Sigmoid colon (tissue), 7 donors: ENCODE measurements around the gene WDR31. TPM values are rescaled to one million over a fixed set of nuclear protein-coding genes. Genes with fewer than 3 reads are reported as not detected.
A peak's percentile ranks its signal among the peaks of the same experiment; 100 is the strongest.

Source experiments
- DNase-seq: peaks from one replicate; pipeline ENCODE4 v3.0.0-alpha.2; 2019
- H3K27ac ChIP-seq, 4 donors: fragments of 200-600 bp; sonication (generic); one replicate each; pipeline ENCODE4 v1.5.1; 2016 to 2019; ENCODE audit warnings: mild to moderate bottlenecking in 1 of 4
- H3K27me3 ChIP-seq, 3 donors: fragments of 200-600 bp; sonication (generic); one replicate each; pipeline ENCODE4 v1.5.1; 2019; ENCODE audit warnings: mild to moderate bottlenecking in 1 of 3
- H3K36me3 ChIP-seq, 4 donors: fragments of 200-600 bp; sonication (generic); one replicate each; pipeline ENCODE4 v1.5.1; 2016 to 2019
- H3K4me1 ChIP-seq, 4 donors: fragments of 200-600 bp; sonication (generic); one replicate each; pipeline ENCODE4 v1.5.1; 2017 to 2019
- H3K4me3 ChIP-seq, 4 donors: fragments of 200-600 bp; sonication (generic); one replicate each; pipeline ENCODE4 v1.5.1; 2017 to 2019; ENCODE audit warnings: mild to moderate bottlenecking in 2 of 4, moderate library complexity in 1 of 4
- H3K9me3 ChIP-seq, 4 donors: fragments of 200-600 bp in 3 of 4; sonication (generic) in 3 of 4; one replicate each; pipeline versions ENCODE4 v1.5.1 to v1.6.1; 2013 to 2019
- EP300 ChIP-seq, 4 donors: sonication (generic); formaldehyde crosslinking; IDR thresholded peaks; one replicate each; pipeline ENCODE4 v1.6.1; 2017; ENCODE audit warnings: antibody characterized with exemption in 4 of 4
- POLR2A ChIP-seq, 2 donors: fragments of 450-650 bp; IDR thresholded peaks; one replicate each; pipeline ENCODE4 v1.6.1; 2016; ENCODE audit warnings: antibody characterized with exemption in 2 of 2, mild to moderate bottlenecking in 2 of 2, moderate library complexity in 2 of 2
- POLR2AphosphoS5 ChIP-seq, 4 donors: sonication (generic); formaldehyde crosslinking; IDR thresholded peaks; one replicate each; pipeline ENCODE4 v1.6.1; 2017; ENCODE audit warnings: antibody characterized with exemption in 4 of 4
- WGBS, 2 donors: extraction: QIAGEN DNeasy Blood & Tissue Kit; methylation state at CpG; one replicate each; pipeline ENCODE4 v1.1.7; 2013; 5-methylcytosine and 5-hydroxymethylcytosine counted together
- intact Hi-C: fragments of 100-400 bp; cut with DNase I; formaldehyde crosslinking; loops from one replicate; pipeline ENCODE4 v1.15.1; 2023
- polyA plus RNA-seq, 3 donors: library from polyadenylated mRNA; stranded (reverse); fragments of 200-250 nt; gene quantifications; one replicate each; pipeline ENCODE4 v1.2.3, GENCODE V29; 2013
- total RNA-seq, 4 donors: library from RNA; depleted of rRNA; stranded (reverse); fragments of >200 nt; gene quantifications; one replicate each; pipeline ENCODE4 v1.1.0, GENCODE V29; 2016
- TF ChIP-seq, protein P1 (sequence below), 4 experiments: fragments of 450-650 bp in 3 of 4; fragments of 200-600 bp in 1 of 4; IDR thresholded peaks; one replicate each; pipeline ENCODE4 v1.5.1; 2016 to 2019; ENCODE audit warnings: antibody characterized with exemption in 4 of 4, mild to moderate bottlenecking in 3 of 4, moderate library complexity in 2 of 4
- donor health status: healthy with polysubstance abuse.
- donor health status: Bipolar disorder and iron deficiency.
- donor health status: healthy.

WDR31 gene
- 1 to 10 TPM; 1.8 to 3.9 (median 2.6) TPM for total RNA-seq
- 1 to 10 TPM; 1.2 to 2.0 (median 1.8) TPM for polyA plus RNA-seq

DNA sequence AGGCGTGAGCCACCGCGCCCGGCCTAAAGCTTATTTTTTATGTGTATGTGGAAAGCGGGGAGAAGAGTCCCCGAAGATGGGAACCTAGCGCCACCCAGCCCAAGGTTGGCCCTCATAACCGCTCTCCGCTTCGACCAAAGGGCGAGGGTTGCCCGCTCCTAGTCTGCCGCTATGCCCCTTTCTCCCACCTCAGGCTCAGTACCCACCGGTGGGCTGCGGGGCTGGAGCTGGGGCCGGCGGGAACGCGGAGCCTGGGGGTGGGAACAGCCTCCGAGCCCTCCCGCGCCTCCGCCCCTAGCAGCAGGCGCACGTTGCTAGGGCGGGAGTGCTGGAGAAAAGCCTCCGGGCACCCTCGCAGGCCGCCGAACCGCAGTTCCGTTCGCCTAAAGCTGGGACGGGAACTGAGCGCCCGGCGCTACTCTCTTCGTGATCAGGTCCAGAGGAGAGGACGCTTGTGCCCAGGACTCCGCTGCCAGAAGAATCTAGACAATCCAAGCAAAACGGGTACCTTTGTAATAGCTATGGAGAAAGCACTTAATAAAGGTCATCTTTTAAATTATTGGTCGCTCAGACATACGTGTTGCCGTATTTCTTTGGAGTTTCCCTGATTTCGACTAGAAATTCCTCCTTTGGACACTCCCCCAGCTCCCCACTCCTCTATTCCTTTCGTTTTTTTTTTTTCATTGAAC lies at the start of gene WDR31:
TSS of gene WDR31 (minus strand) at position 265 of the 689 bp plus-strand sequence. CDS start 8,253 bp downstream, outside the sequence.
- peak within 1 kb of the TSS; percentile 80 to 88 (median 88) for H3K27ac ChIP-seq
- no peaks in the 10 kb centered on the region for H3K36me3 ChIP-seq
- intact Hi-C loops: loop anchor here (1.0 to 10.0 kb wide), 4 partner anchors 37 to 245 kb away; partner anchors contain the start of genes ALAD, CDC26, HDHD3 and PRPF4
- H3K9me3 ChIP-seq: no peaks in the 10 kb centered on the region
- TF ChIP-seq POLR2A (IDR thresholded peaks at IDR 0.05) (peak in 1 of 2 donors; percentile 45), POLR2AphosphoS5 (IDR thresholded peaks at IDR 0.05) (peak; percentile 73 to 84 (median 82)), EP300 (IDR thresholded peaks at IDR 0.05) (no peak)
- TF ChIP-seq, protein P1, sequence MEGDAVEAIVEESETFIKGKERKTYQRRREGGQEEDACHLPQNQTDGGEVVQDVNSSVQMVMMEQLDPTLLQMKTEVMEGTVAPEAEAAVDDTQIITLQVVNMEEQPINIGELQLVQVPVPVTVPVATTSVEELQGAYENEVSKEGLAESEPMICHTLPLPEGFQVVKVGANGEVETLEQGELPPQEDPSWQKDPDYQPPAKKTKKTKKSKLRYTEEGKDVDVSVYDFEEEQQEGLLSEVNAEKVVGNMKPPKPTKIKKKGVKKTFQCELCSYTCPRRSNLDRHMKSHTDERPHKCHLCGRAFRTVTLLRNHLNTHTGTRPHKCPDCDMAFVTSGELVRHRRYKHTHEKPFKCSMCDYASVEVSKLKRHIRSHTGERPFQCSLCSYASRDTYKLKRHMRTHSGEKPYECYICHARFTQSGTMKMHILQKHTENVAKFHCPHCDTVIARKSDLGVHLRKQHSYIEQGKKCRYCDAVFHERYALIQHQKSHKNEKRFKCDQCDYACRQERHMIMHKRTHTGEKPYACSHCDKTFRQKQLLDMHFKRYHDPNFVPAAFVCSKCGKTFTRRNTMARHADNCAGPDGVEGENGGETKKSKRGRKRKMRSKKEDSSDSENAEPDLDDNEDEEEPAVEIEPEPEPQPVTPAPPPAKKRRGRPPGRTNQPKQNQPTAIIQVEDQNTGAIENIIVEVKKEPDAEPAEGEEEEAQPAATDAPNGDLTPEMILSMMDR (IDR thresholded peaks at IDR 0.05): no peak
- H3K27me3 ChIP-seq: no peaks in the 10 kb centered on the region
- H3K4me3 ChIP-seq: peak within 1 kb of the TSS; percentile 66 to 84 (median 70)
- peak; percentile 93 for DNase-seq
- 1 to 2% methylated on average over 46 of the region's 46 CpGs for WGBS, 2 donors
- peaks cover 0 to 38% (median 28%) of the 10 kb centered on the region in 4 donors for H3K4me1 ChIP-seq

DNA sequence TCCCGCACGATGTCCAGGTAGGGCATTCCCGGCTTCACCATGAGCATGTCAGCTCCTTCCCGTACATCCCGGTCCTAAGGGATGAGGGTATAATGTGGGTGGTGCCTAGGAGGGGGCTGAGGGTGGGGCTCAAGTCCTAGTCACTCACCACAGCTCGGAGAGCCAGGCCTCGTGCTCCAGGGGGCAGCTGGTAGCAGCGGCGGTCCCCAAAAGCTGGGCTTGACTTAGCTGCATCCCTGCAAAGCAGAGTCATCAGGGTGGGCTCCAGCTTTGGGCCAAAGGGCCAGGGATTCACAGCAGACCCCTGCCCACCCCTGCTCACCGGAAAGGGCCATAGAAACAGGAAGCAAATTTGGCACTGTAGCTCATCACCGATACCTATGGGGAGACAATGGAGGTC lies 49.4 kb upstream of the WDR31 start:
- intact Hi-C loops: no loop called here
- Histone ChIP-seq H3K4me1 (no peaks in the 10 kb centered on the region), H3K9me3 (no peaks in the 10 kb centered on the region), H3K27me3 (no peaks in the 10 kb centered on the region), H3K36me3 (peaks cover 27 to 75% (median 44%) of the 10 kb centered on the region in 4 donors), H3K4me3 (no peak overlapping the region), H3K27ac (no peak overlapping the region)
- no peak for DNase-seq
- 76 to 93% methylated on average over 11 of the region's 11 CpGs for WGBS, 2 donors
- TF ChIP-seq POLR2A (IDR thresholded peaks at IDR 0.05) (no peak), POLR2AphosphoS5 (IDR thresholded peaks at IDR 0.05) (no peak), EP300 (IDR thresholded peaks at IDR 0.05) (no peak)
- TF ChIP-seq, protein P1 (IDR thresholded peaks at IDR 0.05): no peak

DNA sequence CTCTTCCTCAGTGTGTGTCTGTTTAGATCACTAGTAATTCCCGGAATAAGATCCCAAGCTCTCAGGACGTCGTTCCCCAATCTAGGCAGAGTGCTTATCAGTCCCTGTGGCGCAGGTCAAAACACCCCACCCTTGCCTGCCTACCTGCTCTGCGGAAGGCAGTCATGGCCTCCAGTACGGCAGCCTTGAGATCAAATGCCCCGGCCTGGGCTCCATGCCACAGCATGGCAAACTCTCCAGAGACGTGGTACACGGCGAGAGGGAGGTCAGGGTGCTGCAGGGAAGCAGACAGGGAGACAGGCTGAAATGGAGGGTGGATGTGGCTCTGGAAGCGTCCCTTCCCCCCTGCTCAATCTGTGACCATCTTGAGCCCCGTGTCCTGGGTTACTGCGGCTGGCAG lies 48.8 kb upstream of the WDR31 start:
- H3K4me1 ChIP-seq: no peaks in the 10 kb centered on the region

DNA sequence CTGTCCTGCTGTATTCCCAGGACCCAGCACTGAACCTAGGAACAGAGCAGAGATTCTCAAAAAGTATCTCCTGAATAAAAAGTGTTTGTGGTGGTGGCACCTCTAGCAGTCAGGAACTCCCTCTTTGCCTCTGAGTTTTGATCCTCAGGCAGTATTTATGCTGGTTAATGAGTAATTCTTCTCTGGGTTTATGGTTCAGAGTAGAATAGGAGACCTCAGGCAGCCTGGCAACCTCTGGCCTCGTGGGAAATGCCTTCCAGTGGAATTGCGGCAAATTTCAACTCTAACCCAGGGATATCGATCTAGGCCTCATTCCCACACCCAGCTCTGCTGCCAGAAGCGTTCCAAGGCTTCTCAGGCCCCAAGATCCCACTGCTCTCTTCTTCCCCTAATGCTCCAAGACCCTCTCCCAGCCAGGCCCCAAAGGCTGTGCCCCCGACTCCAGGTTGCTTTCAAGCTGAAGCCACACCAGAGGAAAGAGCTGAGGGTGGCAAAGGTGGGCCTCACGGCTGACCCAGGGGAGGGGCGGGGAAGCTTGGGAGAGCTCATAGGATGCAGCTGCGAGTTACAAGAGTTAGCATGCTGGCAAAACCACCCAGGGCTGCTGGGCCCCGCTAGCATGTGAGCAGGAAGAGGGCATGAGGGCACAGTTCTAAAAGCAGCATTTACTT lies 47.6 kb upstream of the WDR31 start:
- H3K27ac ChIP-seq: no peak overlapping the region
- DNase-seq: no peak
- H3K4me1 ChIP-seq: no peaks in the 10 kb centered on the region
- TF ChIP-seq POLR2A (IDR thresholded peaks at IDR 0.05): no peak
- TF ChIP-seq, protein P1 (IDR thresholded peaks at IDR 0.05): no peak
- TF ChIP-seq POLR2AphosphoS5 (IDR thresholded peaks at IDR 0.05): no peak
- TF ChIP-seq EP300 (IDR thresholded peaks at IDR 0.05): no peak
- WGBS, 2 donors: 23 to 60% methylated on average over 9 of the region's 9 CpGs
- H3K4me3 ChIP-seq: no peak overlapping the region
- H3K27me3 ChIP-seq: no peaks in the 10 kb centered on the region
- H3K36me3 ChIP-seq: peaks cover 27 to 65% (median 44%) of the 10 kb centered on the region in 4 donors
- no peaks in the 10 kb centered on the region for H3K9me3 ChIP-seq
- intact Hi-C loops: no loop called here

More for the DNA sequence above, 48.8 kb upstream of the WDR31 start:
- TF ChIP-seq POLR2A (IDR thresholded peaks at IDR 0.05) (no peak), POLR2AphosphoS5 (IDR thresholded peaks at IDR 0.05) (no peak), EP300 (IDR thresholded peaks at IDR 0.05) (no peak)
- TF ChIP-seq, protein P1 (IDR thresholded peaks at IDR 0.05): no peak
- no peaks in the 10 kb centered on the region for H3K27me3 ChIP-seq
- peaks cover 27 to 75% (median 44%) of the 10 kb centered on the region in 4 donors for H3K36me3 ChIP-seq
- WGBS, 2 donors: 26 to 74% methylated on average over 13 of the region's 13 CpGs
- no peaks in the 10 kb centered on the region for H3K9me3 ChIP-seq
- no peak overlapping the region for H3K4me3 ChIP-seq
- no peak overlapping the region for H3K27ac ChIP-seq
- no peak for DNase-seq
- intact Hi-C loops: no loop called here
